Stomach (tissue), 4 donors: ENCODE data around the gene CYYR1.

Experiments used
- EP300 ChIP-seq: sonication (generic); formaldehyde crosslinking; IDR thresholded peaks from one replicate; pipeline ENCODE4 v1.6.1; 2017; ENCODE audit warnings: antibody characterized with exemption
- TF ChIP-seq, protein P1 (sequence below), 7 experiments: fragments of 450-650 bp in 4 of 7; fragments of 200-600 bp in 3 of 7; sonication (generic) in 3 of 7; IDR thresholded peaks; one replicate each; pipeline ENCODE4 v1.5.1; 2016 to 2019; ENCODE audit warnings: antibody characterized with exemption in 7 of 7, control low read depth in 2 of 7, mild to moderate bottlenecking in 1 of 7

DNA sequence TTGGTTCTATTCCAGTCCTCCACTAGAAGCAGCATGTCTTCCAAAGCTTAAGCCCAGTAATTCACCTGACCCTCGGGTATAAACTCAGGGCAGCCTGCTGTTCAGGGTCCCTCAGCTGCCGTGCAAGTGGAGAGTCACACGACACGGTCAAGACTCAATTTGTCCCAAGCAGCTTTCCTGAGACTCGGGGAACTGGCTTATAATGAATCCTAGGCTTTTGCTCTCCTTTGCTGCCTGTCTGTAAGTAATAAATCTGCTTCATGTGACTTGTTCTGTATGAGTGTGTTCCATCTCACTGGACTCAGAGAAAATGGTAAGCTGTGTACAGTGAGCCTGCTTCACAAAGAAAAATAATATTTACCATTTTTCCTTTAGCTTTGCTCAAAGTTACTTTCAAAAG is 119.8 kb downstream of the CYYR1 start:
- TF ChIP-seq, protein P1, sequence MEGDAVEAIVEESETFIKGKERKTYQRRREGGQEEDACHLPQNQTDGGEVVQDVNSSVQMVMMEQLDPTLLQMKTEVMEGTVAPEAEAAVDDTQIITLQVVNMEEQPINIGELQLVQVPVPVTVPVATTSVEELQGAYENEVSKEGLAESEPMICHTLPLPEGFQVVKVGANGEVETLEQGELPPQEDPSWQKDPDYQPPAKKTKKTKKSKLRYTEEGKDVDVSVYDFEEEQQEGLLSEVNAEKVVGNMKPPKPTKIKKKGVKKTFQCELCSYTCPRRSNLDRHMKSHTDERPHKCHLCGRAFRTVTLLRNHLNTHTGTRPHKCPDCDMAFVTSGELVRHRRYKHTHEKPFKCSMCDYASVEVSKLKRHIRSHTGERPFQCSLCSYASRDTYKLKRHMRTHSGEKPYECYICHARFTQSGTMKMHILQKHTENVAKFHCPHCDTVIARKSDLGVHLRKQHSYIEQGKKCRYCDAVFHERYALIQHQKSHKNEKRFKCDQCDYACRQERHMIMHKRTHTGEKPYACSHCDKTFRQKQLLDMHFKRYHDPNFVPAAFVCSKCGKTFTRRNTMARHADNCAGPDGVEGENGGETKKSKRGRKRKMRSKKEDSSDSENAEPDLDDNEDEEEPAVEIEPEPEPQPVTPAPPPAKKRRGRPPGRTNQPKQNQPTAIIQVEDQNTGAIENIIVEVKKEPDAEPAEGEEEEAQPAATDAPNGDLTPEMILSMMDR (IDR thresholded peaks at IDR 0.05), result no peak
- TF ChIP-seq EP300, result no peak
